ENCODE data around the gene PRKCZ.

- no peak for TF ChIP-seq CTCF (IDR thresholded peaks at IDR 0.05)
- TF ChIP-seq POLR2A (IDR thresholded peaks at IDR 0.05) = no peak
These were observed 102.7 kb downstream of the PRKCZ start for GRCh38 chr1:2152954-2153353.

Data from heart left ventricle (tissue), 13 donors.